PFSK-1 (cell line): ENCODE measurements around the gene NUS1.

Source experiments
- POLR2AphosphoS5 ChIP-seq: IDR thresholded peaks from 2 replicates; pipeline ENCODE4 v1.6.1; 2012; ENCODE audit warnings: low read depth, mild to moderate bottlenecking, control low read depth, low read length, moderate library complexity
- SIN3A ChIP-seq: IDR thresholded peaks from 2 replicates; pipeline ENCODE4 v1.6.1; 2012; ENCODE audit warnings: mild to moderate bottlenecking, low read length, moderate library complexity, borderline replicate concordance; ENCODE audit not compliant: insufficient read depth
- TF ChIP-seq, protein P1 (sequence below), 2 experiments: IDR thresholded peaks; 2 replicates each; pipeline versions ENCODE4 v1.6.1 to v1.8.0; 2011 to 2012; ENCODE audit warnings: low read depth in 2 of 2, low read length in 2 of 2, control low read depth in 1 of 2, inconsistent platforms in 1 of 2, mild to moderate bottlenecking in 1 of 2, moderate library complexity in 1 of 2; ENCODE audit not compliant: insufficient read depth in 1 of 2

DNA sequence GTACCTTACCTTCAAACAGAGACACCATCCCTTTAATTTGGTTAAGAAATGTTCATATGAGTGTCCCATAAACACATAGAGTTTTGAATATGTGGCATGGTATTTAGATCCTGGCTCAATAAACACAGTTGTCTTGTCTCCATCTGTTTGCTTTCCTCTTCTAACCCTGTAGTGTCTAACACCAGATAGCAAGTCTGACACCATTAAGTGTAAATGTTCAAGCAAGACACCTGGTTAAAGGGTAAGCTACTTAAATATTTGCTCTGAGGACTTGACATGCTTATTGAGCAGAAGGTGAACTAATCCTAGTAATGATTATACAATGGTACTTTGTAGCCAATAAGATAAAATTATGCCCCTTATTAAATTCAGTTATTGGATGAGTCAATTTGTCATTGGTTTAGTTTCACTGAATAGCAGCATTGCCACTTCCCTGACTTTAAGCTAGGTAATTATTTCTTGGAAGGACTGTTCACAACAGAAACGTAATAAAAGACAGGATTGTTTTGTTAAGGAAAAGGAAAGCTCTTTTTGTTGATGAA, 46.1 kb upstream of the NUS1 start:
- no peak for TF ChIP-seq POLR2AphosphoS5
- TF ChIP-seq, protein P1, sequence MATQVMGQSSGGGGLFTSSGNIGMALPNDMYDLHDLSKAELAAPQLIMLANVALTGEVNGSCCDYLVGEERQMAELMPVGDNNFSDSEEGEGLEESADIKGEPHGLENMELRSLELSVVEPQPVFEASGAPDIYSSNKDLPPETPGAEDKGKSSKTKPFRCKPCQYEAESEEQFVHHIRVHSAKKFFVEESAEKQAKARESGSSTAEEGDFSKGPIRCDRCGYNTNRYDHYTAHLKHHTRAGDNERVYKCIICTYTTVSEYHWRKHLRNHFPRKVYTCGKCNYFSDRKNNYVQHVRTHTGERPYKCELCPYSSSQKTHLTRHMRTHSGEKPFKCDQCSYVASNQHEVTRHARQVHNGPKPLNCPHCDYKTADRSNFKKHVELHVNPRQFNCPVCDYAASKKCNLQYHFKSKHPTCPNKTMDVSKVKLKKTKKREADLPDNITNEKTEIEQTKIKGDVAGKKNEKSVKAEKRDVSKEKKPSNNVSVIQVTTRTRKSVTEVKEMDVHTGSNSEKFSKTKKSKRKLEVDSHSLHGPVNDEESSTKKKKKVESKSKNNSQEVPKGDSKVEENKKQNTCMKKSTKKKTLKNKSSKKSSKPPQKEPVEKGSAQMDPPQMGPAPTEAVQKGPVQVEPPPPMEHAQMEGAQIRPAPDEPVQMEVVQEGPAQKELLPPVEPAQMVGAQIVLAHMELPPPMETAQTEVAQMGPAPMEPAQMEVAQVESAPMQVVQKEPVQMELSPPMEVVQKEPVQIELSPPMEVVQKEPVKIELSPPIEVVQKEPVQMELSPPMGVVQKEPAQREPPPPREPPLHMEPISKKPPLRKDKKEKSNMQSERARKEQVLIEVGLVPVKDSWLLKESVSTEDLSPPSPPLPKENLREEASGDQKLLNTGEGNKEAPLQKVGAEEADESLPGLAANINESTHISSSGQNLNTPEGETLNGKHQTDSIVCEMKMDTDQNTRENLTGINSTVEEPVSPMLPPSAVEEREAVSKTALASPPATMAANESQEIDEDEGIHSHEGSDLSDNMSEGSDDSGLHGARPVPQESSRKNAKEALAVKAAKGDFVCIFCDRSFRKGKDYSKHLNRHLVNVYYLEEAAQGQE (IDR thresholded peaks at IDR 0.05; ENCODE audit: insufficient read depth in 1 of 2, low read depth in 2 of 2, low read length in 2 of 2): no peak
- no peak for TF ChIP-seq SIN3A
